Body of pancreas (tissue), 4 donors: ENCODE results near the gene FBXO28.

ENCODE experiments used
- POLR2A ChIP-seq, 3 donors: fragments of 450-650 bp; IDR thresholded peaks; one replicate each; pipeline ENCODE4 v1.6.1; 2016; ENCODE audit warnings: antibody characterized with exemption in 3 of 3, mild to moderate bottlenecking in 2 of 3
- TF ChIP-seq, protein P1 (sequence below), 7 experiments: fragments of 450-650 bp in 4 of 7; fragments of 200-600 bp in 3 of 7; sonication (generic) in 3 of 7; IDR thresholded peaks; one replicate each; pipeline ENCODE4 v1.5.1; 2016 to 2019; ENCODE audit warnings: antibody characterized with exemption in 7 of 7

DNA sequence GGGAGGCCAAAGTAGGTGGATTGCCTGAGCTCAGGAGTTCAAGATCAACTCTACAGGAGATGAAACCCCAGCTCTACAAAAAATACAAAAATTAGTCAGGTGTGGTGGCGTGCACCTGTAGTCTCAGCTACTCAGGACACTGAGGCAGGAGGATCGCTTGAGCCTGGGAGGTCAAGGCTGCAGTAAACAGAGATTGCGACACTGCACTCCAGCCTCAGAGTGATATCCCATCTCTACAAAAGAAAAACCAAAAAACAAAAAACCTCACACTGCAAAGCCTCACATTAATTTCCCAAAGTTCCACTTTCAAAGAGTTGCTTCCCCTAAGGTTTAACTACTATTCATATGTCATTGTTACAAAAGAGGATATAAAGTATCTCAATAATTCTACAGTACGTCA, 29.0 kb upstream of the FBXO28 start:
- TF ChIP-seq POLR2A (IDR thresholded peaks at IDR 0.05): no peak
- TF ChIP-seq, protein P1, sequence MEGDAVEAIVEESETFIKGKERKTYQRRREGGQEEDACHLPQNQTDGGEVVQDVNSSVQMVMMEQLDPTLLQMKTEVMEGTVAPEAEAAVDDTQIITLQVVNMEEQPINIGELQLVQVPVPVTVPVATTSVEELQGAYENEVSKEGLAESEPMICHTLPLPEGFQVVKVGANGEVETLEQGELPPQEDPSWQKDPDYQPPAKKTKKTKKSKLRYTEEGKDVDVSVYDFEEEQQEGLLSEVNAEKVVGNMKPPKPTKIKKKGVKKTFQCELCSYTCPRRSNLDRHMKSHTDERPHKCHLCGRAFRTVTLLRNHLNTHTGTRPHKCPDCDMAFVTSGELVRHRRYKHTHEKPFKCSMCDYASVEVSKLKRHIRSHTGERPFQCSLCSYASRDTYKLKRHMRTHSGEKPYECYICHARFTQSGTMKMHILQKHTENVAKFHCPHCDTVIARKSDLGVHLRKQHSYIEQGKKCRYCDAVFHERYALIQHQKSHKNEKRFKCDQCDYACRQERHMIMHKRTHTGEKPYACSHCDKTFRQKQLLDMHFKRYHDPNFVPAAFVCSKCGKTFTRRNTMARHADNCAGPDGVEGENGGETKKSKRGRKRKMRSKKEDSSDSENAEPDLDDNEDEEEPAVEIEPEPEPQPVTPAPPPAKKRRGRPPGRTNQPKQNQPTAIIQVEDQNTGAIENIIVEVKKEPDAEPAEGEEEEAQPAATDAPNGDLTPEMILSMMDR (IDR thresholded peaks at IDR 0.05): no peak
